ENCODE measurements around the gene P2RX3.

The P2RX3 gene

DNA sequence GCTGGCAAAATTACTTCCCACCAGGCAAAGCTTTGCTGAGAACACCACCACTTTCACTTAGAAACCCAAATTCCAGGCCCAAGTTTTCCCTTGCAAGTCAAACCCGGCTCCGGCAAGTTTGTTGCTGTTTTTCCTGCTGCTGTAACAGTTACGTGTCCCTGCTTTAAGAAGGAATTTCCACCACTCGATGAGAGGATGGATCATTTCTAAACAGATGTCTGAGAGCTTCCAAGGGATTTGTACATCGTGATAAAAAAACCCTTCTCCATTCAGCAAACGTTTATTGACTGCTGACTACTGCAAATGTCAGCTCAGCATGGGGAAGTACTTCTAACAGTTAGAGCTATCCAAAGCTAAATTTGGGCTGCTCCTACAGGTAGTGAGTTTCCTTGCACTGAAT is 19.7 kb downstream of the P2RX3 start:
- TF ChIP-seq, protein P1, sequence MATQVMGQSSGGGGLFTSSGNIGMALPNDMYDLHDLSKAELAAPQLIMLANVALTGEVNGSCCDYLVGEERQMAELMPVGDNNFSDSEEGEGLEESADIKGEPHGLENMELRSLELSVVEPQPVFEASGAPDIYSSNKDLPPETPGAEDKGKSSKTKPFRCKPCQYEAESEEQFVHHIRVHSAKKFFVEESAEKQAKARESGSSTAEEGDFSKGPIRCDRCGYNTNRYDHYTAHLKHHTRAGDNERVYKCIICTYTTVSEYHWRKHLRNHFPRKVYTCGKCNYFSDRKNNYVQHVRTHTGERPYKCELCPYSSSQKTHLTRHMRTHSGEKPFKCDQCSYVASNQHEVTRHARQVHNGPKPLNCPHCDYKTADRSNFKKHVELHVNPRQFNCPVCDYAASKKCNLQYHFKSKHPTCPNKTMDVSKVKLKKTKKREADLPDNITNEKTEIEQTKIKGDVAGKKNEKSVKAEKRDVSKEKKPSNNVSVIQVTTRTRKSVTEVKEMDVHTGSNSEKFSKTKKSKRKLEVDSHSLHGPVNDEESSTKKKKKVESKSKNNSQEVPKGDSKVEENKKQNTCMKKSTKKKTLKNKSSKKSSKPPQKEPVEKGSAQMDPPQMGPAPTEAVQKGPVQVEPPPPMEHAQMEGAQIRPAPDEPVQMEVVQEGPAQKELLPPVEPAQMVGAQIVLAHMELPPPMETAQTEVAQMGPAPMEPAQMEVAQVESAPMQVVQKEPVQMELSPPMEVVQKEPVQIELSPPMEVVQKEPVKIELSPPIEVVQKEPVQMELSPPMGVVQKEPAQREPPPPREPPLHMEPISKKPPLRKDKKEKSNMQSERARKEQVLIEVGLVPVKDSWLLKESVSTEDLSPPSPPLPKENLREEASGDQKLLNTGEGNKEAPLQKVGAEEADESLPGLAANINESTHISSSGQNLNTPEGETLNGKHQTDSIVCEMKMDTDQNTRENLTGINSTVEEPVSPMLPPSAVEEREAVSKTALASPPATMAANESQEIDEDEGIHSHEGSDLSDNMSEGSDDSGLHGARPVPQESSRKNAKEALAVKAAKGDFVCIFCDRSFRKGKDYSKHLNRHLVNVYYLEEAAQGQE (IDR thresholded peaks at IDR 0.05; ENCODE audit: insufficient read depth in 1 of 2, low read depth in 2 of 2, low read length in 2 of 2): no peak
- TF ChIP-seq POLR2AphosphoS5 (IDR thresholded peaks at IDR 0.05; ENCODE audit: low read depth, low read length): no peak
- no peak for TF ChIP-seq FOXP2 (optimal IDR thresholded peaks at IDR 0.05; ENCODE audit: borderline replicate concordance, extremely low read depth, extremely low read length, insufficient read depth)
- TF ChIP-seq SIN3A (IDR thresholded peaks at IDR 0.05; ENCODE audit: borderline replicate concordance, insufficient read depth, low read length): no peak

DNA sequence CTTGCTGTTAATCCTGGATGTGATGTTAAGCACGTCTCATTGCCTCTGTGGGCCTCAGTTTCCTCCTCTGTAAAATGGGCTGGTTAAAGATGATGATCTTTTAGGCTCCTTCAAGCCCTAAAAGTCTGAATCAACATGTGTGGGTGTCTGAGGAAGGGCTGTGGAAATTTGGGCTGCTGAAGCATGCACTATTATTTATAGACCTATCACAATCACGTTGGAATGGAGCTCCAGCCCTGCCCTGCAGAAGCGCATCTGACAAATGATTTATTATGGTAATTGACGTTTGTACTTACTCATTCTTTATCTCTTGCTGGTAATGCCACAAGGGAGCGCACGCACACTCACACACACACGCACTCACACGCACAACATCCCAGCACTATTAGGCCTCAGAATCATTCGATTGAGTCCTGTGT is 20.4 kb downstream of the P2RX3 start:
- TF ChIP-seq TAF1 (IDR thresholded peaks at IDR 0.05; ENCODE audit: borderline replicate concordance, insufficient read depth, low read length) (no peak), SIN3A (IDR thresholded peaks at IDR 0.05; ENCODE audit: borderline replicate concordance, insufficient read depth, low read length) (no peak), POLR2AphosphoS5 (IDR thresholded peaks at IDR 0.05; ENCODE audit: low read depth, low read length) (no peak), FOXP2 (optimal IDR thresholded peaks at IDR 0.05; ENCODE audit: borderline replicate concordance, extremely low read depth, extremely low read length, insufficient read depth) (no peak)

DNA sequence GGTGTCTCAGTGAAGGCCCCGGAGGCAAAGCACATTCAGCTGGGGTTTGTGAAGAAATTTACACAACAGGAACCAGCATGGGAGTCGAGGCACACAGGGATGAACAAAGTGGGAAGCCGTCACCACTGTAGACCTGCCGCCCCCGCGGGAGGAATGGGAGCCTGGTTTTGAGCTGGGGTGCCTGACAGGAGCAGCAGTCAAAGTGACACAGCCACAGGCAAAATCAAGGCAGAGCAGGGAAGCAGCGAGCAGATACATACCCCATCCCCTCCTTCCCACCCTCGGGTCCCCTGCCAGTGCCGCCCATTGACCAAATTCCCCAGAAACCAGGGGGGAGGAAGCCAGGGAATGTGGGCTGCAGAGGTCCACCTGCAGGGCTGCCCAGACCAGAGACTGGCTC is 20.8 kb downstream of the P2RX3 start:
- TF ChIP-seq FOXP2 (optimal IDR thresholded peaks at IDR 0.05; ENCODE audit: borderline replicate concordance, extremely low read depth, extremely low read length, insufficient read depth): no peak

DNA sequence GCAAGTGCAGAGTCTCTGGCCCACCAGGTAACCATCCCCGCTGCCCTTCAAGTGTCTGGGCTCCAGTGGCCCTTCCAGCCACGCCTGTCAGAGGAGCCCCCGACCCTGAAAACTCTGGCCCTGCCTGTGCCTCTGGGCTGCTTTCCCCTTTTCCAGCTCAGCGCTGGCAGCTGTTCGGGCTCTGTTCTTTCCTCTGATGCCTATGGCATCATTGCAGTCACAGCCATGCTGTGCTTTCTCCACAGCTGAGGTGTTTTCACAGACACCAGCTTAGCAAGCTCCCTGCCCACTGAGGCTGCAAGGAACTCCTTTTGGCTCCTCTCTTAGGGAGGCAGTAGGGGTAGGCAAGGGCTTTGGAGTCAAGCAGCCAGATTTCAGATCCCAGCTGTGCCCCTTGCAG is 21.2 kb downstream of the P2RX3 start:
- TF ChIP-seq SIN3A (IDR thresholded peaks at IDR 0.05; ENCODE audit: borderline replicate concordance, insufficient read depth, low read length): no peak
- TF ChIP-seq, protein P1 (IDR thresholded peaks at IDR 0.05; ENCODE audit: insufficient read depth in 1 of 2, low read depth in 2 of 2, low read length in 2 of 2): no peak
- no peak for TF ChIP-seq FOXP2 (optimal IDR thresholded peaks at IDR 0.05; ENCODE audit: borderline replicate concordance, extremely low read depth, extremely low read length, insufficient read depth)
- no peak for TF ChIP-seq TAF1 (IDR thresholded peaks at IDR 0.05; ENCODE audit: borderline replicate concordance, insufficient read depth, low read length)

DNA sequence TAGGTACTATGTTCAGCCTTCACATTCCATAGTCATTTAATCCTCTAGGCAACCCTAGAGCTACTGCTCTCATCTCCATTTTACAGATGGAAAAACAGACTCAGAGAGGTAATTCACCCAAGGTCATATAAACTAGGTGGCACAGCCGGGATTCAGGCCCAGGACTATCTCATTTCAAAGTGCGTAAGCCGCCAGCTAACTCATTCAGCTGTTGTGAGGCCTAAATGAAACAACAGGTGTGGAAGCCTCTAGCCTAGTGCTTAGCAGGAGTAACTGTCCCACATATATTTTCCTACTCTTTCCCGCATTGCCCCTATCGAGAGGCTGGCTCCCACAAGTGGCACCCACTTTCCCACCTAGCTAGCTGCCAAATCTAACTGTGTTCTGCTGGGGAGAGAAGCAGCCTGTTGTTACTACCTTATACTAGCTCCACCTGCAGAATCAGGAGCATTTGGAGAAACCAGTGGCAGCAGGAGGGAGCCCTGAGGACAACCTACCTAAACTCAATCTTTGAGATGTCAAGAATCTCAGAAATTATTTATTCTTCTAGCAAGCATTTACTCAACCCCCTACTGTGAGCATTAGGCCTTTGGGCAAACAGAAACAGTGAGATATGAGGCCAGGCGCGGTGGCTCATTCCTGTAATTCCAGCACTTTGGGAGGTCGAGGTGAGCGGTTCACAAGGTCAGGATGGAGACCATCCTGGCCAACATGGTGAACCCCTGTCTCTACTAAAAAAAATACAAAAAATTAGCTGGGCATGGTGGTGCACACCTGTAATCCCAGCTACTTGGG is 21.9 kb downstream of the P2RX3 start:
- TF ChIP-seq, protein P1 (IDR thresholded peaks at IDR 0.05; ENCODE audit: insufficient read depth in 1 of 2, low read depth in 2 of 2, low read length in 2 of 2): no peak
- TF ChIP-seq SIN3A (IDR thresholded peaks at IDR 0.05; ENCODE audit: borderline replicate concordance, insufficient read depth, low read length): no peak
- TF ChIP-seq FOXP2 (optimal IDR thresholded peaks at IDR 0.05; ENCODE audit: borderline replicate concordance, extremely low read depth, extremely low read length, insufficient read depth): no peak
- TF ChIP-seq POLR2AphosphoS5 (IDR thresholded peaks at IDR 0.05; ENCODE audit: low read depth, low read length): no peak
- TF ChIP-seq TAF1 (IDR thresholded peaks at IDR 0.05; ENCODE audit: borderline replicate concordance, insufficient read depth, low read length): no peak

DNA sequence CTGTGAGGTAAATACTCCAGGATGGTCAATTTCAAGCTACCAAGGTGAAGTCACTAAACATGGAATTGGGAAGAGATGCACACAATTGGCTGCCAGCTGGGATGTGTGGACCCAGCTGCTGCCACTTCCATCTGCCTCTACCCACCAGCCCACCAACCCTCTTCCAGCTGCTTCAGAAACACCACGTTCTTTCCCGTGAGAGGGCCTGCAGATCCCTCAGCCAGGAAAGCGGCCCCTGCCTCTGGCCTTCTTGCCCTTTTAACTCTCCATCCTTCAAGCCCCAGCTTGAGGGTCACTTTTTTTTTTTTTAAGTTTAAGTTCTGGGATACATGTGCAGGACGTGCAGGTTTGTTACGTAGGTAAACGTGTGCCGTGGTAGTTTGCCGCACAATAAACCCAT is 22.8 kb downstream of the P2RX3 start:
- no peak for TF ChIP-seq FOXP2 (optimal IDR thresholded peaks at IDR 0.05; ENCODE audit: borderline replicate concordance, extremely low read depth, extremely low read length, insufficient read depth)
- no peak for TF ChIP-seq POLR2AphosphoS5 (IDR thresholded peaks at IDR 0.05; ENCODE audit: low read depth, low read length)
- TF ChIP-seq SIN3A (IDR thresholded peaks at IDR 0.05; ENCODE audit: borderline replicate concordance, insufficient read depth, low read length): no peak
- no peak for TF ChIP-seq TAF1 (IDR thresholded peaks at IDR 0.05; ENCODE audit: borderline replicate concordance, insufficient read depth, low read length)
- TF ChIP-seq, protein P1 (IDR thresholded peaks at IDR 0.05; ENCODE audit: insufficient read depth in 1 of 2, low read depth in 2 of 2, low read length in 2 of 2): no peak

Data from PFSK-1 (cell line).